Limb (tissue), 2 donors: ENCODE measurements around the gene CSAG1.
"Not testable (repeated sequence)": the region's sequence is repeated elsewhere in the genome, so short reads cannot be mapped to it uniquely, and the experiment has no call there.

Experiments used
- DNase-seq, 2 donors: peaks; one replicate each; pipeline ENCODE4 v3.0.0-alpha.2; 2016; ENCODE audit errors: extremely low spot score in 2 of 2

CSAG1 gene

DNA sequence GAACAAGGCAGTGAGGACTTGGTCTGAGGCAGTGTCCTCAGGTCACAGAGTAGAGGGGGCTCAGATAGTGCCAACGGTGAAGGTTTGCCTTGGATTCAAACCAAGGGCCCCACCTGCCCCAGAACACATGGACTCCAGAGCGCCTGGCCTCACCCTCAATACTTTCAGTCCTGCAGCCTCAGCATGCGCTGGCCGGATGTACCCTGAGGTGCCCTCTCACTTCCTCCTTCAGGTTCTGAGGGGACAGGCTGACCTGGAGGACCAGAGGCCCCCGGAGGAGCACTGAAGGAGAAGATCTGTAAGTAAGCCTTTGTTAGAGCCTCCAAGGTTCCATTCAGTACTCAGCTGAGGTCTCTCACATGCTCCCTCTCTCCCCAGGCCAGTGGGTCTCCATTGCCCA, 33.1 kb downstream of the CSAG1 start:
- not testable (repeated sequence) for DNase-seq

DNA sequence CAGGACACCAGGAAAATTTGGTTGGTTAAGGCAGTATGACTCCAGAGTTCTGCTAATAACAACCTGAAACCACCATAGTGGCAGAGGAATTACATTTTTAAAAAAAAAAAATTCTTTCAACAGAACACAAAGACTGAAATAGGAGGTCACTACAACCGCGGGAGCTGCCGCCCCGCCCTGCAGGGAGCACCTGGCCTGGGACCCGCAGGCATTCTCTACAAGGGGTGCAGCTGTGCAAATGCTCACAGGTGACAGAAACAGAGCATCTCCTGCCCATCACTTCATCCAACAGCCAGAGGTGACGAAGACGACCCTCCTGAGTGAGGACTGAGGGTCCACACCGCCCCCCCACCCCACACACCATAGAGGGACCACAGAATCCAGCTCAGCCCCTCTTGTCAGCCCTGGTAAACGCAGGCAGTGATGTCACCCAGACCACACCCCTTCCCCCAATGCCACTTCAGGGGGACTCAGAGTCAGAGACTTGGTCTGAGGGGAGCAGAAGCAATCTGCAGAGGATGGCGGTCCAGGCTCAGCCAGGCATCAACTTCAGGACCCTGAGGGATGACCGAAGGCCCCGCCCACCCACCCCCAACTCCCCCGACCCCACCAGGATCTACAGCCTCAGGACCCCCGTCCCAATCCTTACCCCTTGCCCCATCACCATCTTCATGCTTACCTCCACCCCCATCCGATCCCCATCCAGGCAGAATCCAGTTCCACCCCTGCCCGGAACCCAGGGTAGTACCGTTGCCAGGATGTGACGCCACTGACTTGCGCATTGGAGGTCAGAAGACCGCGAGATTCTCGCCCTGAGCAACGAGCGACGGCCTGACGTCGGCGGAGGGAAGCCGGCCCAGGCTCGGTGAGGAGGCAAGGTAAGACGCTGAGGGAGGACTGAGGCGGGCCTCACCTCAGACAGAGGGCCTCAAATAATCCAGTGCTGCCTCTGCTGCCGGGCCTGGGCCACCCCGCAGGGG, 35.3 kb downstream of the CSAG1 start, which contains the start of gene MAGEA3:
Gene MAGEA3, plus strand, starts transcription at position 843 of the 980 bp plus-strand sequence. CDS start 2,039 bp downstream, outside the sequence.
- not testable (repeated sequence) for DNase-seq

DNA sequence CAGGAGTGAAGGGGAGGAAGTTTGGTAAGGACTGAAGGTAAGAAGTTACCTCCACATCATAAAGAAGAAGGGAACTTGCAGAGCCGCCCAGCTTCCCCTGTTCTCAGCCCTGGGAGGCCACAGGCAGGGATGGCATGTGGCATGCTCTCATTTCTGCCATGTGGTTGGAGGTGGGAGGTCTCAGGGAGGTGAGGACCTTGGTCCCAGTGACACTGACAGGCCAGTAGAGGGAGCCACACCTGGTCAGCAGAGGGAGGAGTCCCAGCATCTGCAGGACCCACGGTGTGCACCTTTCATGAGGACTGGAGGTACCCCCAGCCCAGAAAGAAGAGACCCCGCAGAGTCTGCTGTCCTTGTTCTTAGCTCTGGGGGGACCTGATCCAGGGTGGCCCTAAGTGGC, 52.5 kb downstream of the CSAG1 start:
- DNase-seq = not testable (repeated sequence)
